Mesothelial cell of epicardium (in vitro differentiated cells): Measurements from ENCODE around the gene CTNND2. TPM values are rescaled to one million over a fixed set of nuclear protein-coding genes. Genes with fewer than 3 reads are reported as not detected.

Experiments used
- DNase-seq, 2 experiments: peaks; one replicate each; pipeline ENCODE4 v3.0.0; 2021; ENCODE audit warnings: low spot score in 2 of 2; ENCODE audit not compliant: unreplicated experiment in 2 of 2
- H3K27ac Mint-ChIP-seq: 2 replicates; pipeline ENCODE4 v1.8.0; 2021; ENCODE audit warnings: mixed read lengths
- H3K27me3 Mint-ChIP-seq: 2 replicates; pipeline ENCODE4 v1.8.0; 2021; ENCODE audit warnings: low read depth, mixed read lengths
- H3K36me3 Mint-ChIP-seq: 2 replicates; pipeline ENCODE4 v1.8.0; 2021; ENCODE audit warnings: mixed read lengths
- H3K4me1 Mint-ChIP-seq: 2 replicates; pipeline ENCODE4 v1.8.0; 2021; ENCODE audit warnings: mixed read lengths
- H3K4me3 Mint-ChIP-seq: 2 replicates; pipeline ENCODE4 v1.8.0; 2021; ENCODE audit warnings: mild to moderate bottlenecking, moderate library complexity, mixed read lengths
- H3K9me3 Mint-ChIP-seq: 2 replicates; pipeline ENCODE4 v1.8.0; 2021; ENCODE audit warnings: mixed read lengths
- CTCF ChIP-seq: fragments of 200-600 bp; sonication (generic); IDR thresholded peaks from one replicate; pipeline ENCODE4 v1.5.0; 2021; ENCODE audit warnings: antibody characterized with exemption; ENCODE audit not compliant: unreplicated experiment
- total RNA-seq: library from RNA; stranded (reverse); gene quantifications from 3 replicates; pipeline ENCODE4 v1.2.1, GENCODE V29; 2021

The CTNND2 gene
- total RNA-seq, 1 donor from 2014 or later, result 7.9 TPM

- Mint-ChIP-seq H3K27ac (no peak overlapping the region), H3K36me3 (peaks cover 3% of the 10 kb centered on the region)
Observed at GRCh38 chr5:11281842-11282241, 622.4 kb downstream of the CTNND2 start.

GRCh38 chr5:11277323-11277722 lies 626.9 kb downstream of the CTNND2 start:
- Mint-ChIP-seq H3K27me3 (no peaks in the 10 kb centered on the region), H3K27ac (no peak overlapping the region), H3K9me3 (peaks cover 18% of the 10 kb centered on the region), H3K4me1 (no peaks in the 10 kb centered on the region), H3K36me3 (no peaks in the 10 kb centered on the region), H3K4me3 (no peak overlapping the region)
- no peak for DNase-seq
- no peak for TF ChIP-seq CTCF

More at GRCh38 chr5:11281842-11282241, 622.4 kb downstream of the CTNND2 start:
- no peak for DNase-seq
- H3K9me3 Mint-ChIP-seq, result peaks cover 43% of the 10 kb centered on the region
- H3K4me1 Mint-ChIP-seq, result no peaks in the 10 kb centered on the region
- H3K27me3 Mint-ChIP-seq, result no peaks in the 10 kb centered on the region
- no peak overlapping the region for H3K4me3 Mint-ChIP-seq
- no peak for TF ChIP-seq CTCF

GRCh38 chr5:11273180-11273903 lies 630.9 kb downstream of the CTNND2 start:
- TF ChIP-seq CTCF, result no peak
- H3K4me1 Mint-ChIP-seq, result no peaks in the 10 kb centered on the region
- no peak for DNase-seq

GRCh38 chr5:11269515-11269914 lies 634.7 kb downstream of the CTNND2 start:
- Mint-ChIP-seq H3K9me3 (no peaks in the 10 kb centered on the region), H3K36me3 (no peaks in the 10 kb centered on the region), H3K27me3 (no peaks in the 10 kb centered on the region), H3K4me1 (no peaks in the 10 kb centered on the region), H3K27ac (no peak overlapping the region), H3K4me3 (no peak overlapping the region)
- DNase-seq, result no peak
- no peak for TF ChIP-seq CTCF

More at GRCh38 chr5:11273180-11273903, 630.9 kb downstream of the CTNND2 start:
- H3K36me3 Mint-ChIP-seq, result no peaks in the 10 kb centered on the region
- H3K27me3 Mint-ChIP-seq, result no peaks in the 10 kb centered on the region
- H3K27ac Mint-ChIP-seq, result no peak overlapping the region
- H3K4me3 Mint-ChIP-seq, result no peak overlapping the region
- H3K9me3 Mint-ChIP-seq, result peaks cover 8% of the 10 kb centered on the region

- DNase-seq, result no peak
- H3K36me3 Mint-ChIP-seq, result no peaks in the 10 kb centered on the region
- no peak for TF ChIP-seq CTCF
- no peaks in the 10 kb centered on the region for H3K4me1 Mint-ChIP-seq
- no peak overlapping the region for H3K27ac Mint-ChIP-seq
- no peaks in the 10 kb centered on the region for H3K9me3 Mint-ChIP-seq
- H3K4me3 Mint-ChIP-seq, result no peak overlapping the region
- no peaks in the 10 kb centered on the region for H3K27me3 Mint-ChIP-seq
Observed at GRCh38 chr5:11268891-11269290, 635.4 kb downstream of the CTNND2 start.

GRCh38 chr5:11266331-11266730 lies 637.9 kb downstream of the CTNND2 start:
- DNase-seq, result no peak
- no peaks in the 10 kb centered on the region for H3K27me3 Mint-ChIP-seq
- H3K36me3 Mint-ChIP-seq, result no peaks in the 10 kb centered on the region
- no peaks in the 10 kb centered on the region for H3K4me1 Mint-ChIP-seq
- H3K4me3 Mint-ChIP-seq, result no peak overlapping the region
- H3K27ac Mint-ChIP-seq, result no peak overlapping the region
- no peak for TF ChIP-seq CTCF
- no peaks in the 10 kb centered on the region for H3K9me3 Mint-ChIP-seq
